KG1 (cell line): ENCODE measurements around the gene ABR.
A peak's percentile ranks its signal among the peaks of the same experiment; 100 is the strongest.
"Not testable (repeated sequence)": the region's sequence is repeated elsewhere in the genome, so short reads cannot be mapped to it uniquely, and the experiment has no call there.

Experiments used
- DNase-seq: peaks from one replicate; lab custom pipeline; 2025; lab: John Stamatoyannopoulos, UW

ABR gene

GRCh38 chr17:1008008-1008761 lies 171.6 kb downstream of the ABR start:
- no peak for DNase-seq

DNA sequence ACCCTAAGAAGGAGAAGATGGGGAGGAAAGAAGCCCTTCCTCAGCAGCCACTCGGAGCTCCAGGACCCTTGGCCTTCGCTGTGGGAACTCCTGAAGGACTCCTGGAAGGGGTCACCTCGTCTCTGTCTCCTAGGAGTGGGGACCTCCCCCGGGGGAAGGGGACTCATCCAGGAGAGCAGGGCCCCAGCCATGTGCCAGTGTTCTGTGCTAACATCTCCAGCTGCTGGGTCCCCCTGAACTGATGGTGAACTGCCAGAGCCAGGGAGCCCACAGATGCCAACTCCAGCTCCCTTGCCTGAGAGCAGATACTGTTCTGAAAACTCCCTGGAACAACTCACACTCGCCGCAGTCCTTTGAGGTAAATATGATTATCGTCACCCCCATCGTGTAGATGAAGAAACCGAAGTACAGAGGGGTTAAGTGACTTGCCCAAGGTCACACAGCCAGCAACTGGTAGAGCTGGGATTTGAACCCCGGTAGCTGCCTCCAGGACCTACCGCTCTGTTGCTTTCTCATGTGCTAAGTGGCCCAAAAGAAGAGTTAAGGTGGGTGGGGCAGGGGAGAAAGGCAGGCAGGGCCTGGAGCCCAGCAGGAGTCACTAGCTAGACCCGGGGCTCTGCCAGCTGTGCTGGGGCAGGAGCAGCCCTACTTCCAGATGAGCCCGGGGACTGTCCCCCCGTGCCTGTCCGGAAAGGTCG lies 172.3 kb downstream of the ABR start:
- no peak for DNase-seq

GRCh38 chr17:1006054-1006453 lies 173.7 kb downstream of the ABR start:
- DNase-seq, result no peak

- no peak for DNase-seq
These were observed 174.3 kb downstream of the ABR start for GRCh38 chr17:1005361-1005946.

DNA sequence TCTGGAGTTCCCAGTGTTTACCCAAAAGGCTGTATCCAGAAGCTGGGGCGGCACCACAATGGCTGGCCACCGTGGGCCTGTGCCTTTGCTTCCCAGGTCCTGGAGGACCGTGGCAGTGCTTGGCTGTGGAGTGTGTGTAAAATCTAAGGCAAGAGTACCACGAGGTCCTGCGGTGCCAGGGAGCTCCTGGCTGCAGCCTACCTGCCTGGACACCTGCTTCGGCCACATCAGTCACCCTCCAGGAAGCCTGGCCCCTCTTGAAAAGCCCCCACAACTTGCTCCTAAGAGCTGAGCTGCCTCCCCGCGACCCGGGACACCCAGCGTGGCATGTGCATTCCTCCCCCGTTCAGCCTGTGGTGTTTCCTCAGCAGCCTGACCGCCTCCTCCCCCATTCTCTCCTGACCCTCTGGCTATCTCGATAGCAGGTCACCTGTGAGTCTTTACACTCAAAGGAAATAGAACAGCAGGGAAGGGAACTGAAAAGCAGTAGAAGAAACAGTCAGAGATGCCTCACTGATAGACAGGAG lies 174.9 kb downstream of the ABR start:
- no peak for DNase-seq

GRCh38 chr17:1003972-1004768 lies 175.6 kb downstream of the ABR start:
- DNase-seq, result no peak

- DNase-seq, result no peak
These were observed 176.2 kb downstream of the ABR start for GRCh38 chr17:1003633-1003971.

DNA sequence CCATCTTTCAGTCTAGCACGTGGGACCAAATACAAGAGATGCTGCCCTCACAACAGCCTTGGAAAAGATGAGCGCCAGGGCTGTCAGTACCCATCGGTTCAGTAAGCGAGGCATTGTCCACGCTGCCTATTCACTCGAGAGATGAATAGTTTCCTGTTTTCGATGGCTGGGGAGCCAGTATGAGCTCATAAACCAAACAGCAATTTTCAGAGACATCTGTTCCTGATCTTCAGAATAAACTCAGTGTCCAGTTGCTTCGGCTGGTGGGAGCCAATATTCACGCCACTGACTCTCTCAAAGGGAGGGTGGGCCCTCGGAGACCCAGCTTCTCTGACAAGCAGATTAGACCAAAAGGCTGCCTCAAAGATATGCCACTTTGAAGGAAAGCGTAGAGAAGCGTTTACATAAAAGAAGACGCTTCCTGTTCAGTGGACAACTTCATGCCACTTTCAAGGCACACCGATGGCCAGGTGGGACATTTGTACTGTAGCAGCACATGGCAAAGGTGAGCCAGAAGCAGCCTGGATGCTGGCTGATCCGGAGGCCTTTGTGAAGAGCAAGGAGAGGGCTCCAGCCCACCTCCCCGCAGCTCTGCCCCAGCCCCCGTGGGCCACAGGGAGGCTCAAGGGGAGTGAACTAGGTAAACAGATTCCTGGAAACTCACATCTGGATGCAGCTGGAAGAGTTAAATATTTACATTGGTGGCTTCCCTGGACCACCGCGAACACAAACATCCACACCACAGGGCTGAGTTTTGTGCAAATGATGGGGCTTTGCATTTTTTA lies 176.8 kb downstream of the ABR start:
- DNase-seq, result no peak

DNA sequence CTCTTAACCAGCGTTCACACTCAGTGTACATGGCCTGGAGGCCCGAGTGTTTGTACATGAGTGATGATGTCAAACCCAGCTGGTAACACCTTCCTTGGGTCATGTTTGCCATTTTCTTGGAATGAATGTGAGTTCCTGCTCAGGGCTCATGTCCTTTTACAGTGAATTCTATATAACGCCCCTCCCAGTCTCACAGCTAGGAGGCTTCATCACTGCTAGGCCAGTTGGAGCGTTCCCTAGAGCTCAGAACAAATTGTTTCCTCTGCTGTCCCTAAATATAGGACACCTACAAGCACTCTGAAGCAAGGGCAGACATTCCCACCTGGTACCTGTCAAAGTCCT lies 177.4 kb downstream of the ABR start:
- DNase-seq, result no peak

DNA sequence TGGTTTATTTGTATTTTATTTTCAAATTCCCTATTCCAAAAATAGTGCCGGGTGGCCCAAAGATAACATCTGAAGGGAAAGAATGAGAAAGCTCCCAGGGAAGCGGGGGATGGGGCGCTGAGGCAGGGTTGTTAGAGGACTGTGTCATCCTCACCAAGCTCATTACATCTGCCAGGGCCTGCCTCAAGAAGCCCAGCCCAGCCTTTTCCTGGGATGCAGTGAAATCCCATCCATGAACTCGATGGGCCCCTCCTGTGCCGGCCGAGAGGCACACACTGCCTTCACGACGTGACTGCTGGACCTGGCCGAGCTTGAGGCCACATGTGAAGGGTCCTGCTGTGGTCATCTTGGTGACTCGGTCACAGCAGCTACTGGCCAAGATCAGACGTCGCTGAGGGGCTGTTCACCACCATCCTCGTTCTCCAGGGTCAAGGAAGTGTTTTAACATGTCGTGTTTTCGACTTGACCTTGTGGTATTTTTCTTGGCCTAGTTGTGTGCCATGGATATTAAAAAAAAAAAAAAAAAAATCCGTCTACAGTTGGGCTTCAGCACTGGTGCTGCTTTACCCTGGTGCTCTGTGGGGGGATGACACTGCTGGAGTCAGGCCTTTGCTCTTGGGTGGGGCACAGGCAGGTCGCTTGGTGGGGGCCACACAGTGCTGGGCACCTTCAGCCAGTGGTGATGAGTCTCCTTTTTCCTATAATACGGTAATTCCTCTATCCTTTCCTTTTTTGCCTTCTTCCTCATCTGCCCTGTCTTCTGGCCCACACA lies 178.0 kb downstream of the ABR start:
- no peak for DNase-seq

- no peak for DNase-seq
These were observed 179.0 kb downstream of the ABR start for GRCh38 chr17:1000597-1001461.

DNA sequence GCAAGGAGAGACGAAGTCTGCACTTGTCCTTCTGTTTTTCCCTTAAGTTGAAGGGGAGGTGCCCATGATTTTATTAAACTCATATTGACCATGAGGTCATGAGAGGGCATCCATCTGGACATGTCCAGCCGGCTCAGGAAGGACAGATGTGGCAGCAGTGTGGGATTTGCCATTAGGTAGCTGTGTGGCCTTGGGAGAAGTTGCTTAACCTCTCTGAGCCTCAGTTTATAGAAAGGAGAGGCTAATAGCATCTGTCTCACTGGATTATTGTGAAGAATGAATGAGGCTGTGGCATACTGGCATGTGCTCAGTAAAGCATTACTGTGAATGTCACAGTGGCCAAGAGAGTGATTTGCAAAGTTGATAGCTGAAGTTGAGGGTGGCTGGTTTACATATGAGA lies 181.7 kb downstream of the ABR start:
- no peak for DNase-seq

- peak; percentile 83 for DNase-seq
These were observed 183.0 kb downstream of the ABR start, which contains the start of gene TIMM22 for GRCh38 chr17:996554-997344. Gene TIMM22, plus strand, starts transcription at chr17:997129. Its CDS starts 14 bp downstream, at chr17:997143.

DNA sequence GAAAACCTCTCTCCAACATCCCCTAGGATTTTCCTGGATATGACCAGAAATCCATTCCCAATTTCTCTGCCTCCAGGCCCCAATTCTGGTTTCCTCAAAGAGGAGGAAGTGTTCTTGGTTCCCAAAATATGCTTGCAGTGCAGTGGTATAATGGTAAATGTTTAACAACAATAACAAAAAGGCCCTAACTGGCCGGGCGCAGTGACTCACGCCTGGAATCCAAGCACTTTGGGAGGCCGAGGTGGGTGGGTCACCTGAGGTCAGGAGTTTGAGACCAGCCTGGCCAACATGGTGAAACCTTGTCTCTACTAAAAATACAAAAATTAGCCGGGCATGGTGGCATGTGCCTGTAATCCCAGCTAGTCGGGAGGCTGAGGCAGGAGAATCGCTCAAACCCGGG lies 184.5 kb downstream of the ABR start:
- DNase-seq, result not testable (repeated sequence)

DNA sequence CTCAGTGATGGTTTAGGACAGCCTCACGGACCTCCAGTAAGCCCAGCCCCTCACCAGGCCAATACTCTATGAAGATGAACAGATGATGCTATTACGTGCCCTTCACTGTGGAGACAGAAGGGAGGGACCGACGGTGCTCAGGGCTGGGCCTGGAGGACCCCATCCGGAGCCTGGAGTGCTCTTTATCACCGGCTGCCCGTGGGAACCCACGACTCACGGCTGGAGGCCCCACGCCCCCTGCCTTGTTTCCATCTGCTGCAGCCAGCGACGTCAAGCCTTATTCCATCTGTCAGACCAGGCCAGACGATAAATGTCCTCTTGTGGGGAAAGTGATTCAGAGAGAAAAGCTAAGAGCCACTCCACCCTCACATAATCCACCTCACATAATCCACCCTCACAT lies 186.8 kb downstream of the ABR start:
- DNase-seq, result no peak

GRCh38 chr17:988561-988960 lies 191.2 kb downstream of the ABR start:
- no peak for DNase-seq

- no peak for DNase-seq
These were observed 191.8 kb downstream of the ABR start for GRCh38 chr17:987931-988330.

- DNase-seq, result no peak
These were observed 193.4 kb downstream of the ABR start for GRCh38 chr17:986322-986929.

- no peak for DNase-seq
These were observed 195.9 kb downstream of the ABR start for GRCh38 chr17:983921-984320.
